Effector memory CD8-positive, alpha-beta T cell (primary cell): ENCODE measurements around the gene AUTS2.

Experiments
- ATAC-seq: fragments of 150-1000 bp; cut with Tn5 transposase; replicated peaks from 2 replicates; pipeline ENCODE4 v1.10.0; 2021; ENCODE audit warnings: mild to moderate bottlenecking, moderate library complexity
- DNase-seq, 3 experiments: peaks; one replicate each; pipeline ENCODE4 v3.0.0; 2021
- H3K27ac Mint-ChIP-seq, 2 donors: one replicate each; pipeline ENCODE4 v1.8.0; 2022; ENCODE audit warnings: mild to moderate bottlenecking in 2 of 2, mixed read lengths in 2 of 2, moderate library complexity in 2 of 2
- H3K27me3 Mint-ChIP-seq, 2 donors: one replicate each; pipeline ENCODE4 v1.8.0; 2022; ENCODE audit warnings: mixed read lengths in 2 of 2
- H3K36me3 Mint-ChIP-seq: one replicate; pipeline ENCODE4 v1.8.0; 2022; ENCODE audit warnings: mild to moderate bottlenecking, moderate library complexity, mixed read lengths; ENCODE audit not compliant: insufficient read depth
- H3K4me1 Mint-ChIP-seq, 2 donors: one replicate each; pipeline ENCODE4 v1.8.0; 2022; ENCODE audit warnings: low read depth in 2 of 2, mixed read lengths in 2 of 2
- H3K4me3 Mint-ChIP-seq, 2 donors: one replicate each; pipeline ENCODE4 v1.8.0; 2022; ENCODE audit warnings: mild to moderate bottlenecking in 2 of 2, mixed read lengths in 2 of 2, moderate library complexity in 2 of 2
- H3K9me3 Mint-ChIP-seq, 2 donors: one replicate each; pipeline ENCODE4 v1.8.0; 2022; ENCODE audit warnings: mixed read lengths in 2 of 2

Gene AUTS2

GRCh38 chr7:69764681-69765080, 166.4 kb downstream of the AUTS2 start:
- no peak for DNase-seq
- Mint-ChIP-seq H3K4me1 (peaks cover 3 to 14% of the 10 kb centered on the region in 2 donors), H3K4me3 (no peak overlapping the region), H3K27ac (peak overlapping the region in 1 of 2 donors; percentile 33), H3K27me3 (peaks cover 0 to 7% of the 10 kb centered on the region in 2 donors), H3K9me3 (no peaks in the 10 kb centered on the region), H3K36me3 (no peaks in the 10 kb centered on the region)
- no peak for ATAC-seq

GRCh38 chr7:69765879-69766278, 167.6 kb downstream of the AUTS2 start:
- peaks cover 3 to 14% of the 10 kb centered on the region in 2 donors for H3K4me1 Mint-ChIP-seq
- DNase-seq (no peak), ATAC-seq (no peak)
- peaks cover 0 to 7% of the 10 kb centered on the region in 2 donors for H3K27me3 Mint-ChIP-seq
- H3K36me3 Mint-ChIP-seq = no peaks in the 10 kb centered on the region
- H3K4me3 Mint-ChIP-seq = peak overlapping the region in 1 of 2 donors; percentile 15
- H3K27ac Mint-ChIP-seq = no peak overlapping the region
- no peaks in the 10 kb centered on the region for H3K9me3 Mint-ChIP-seq

GRCh38 chr7:69768986-69769595, 170.8 kb downstream of the AUTS2 start:
- Mint-ChIP-seq H3K9me3 (no peaks in the 10 kb centered on the region), H3K4me3 (no peak overlapping the region), H3K36me3 (no peaks in the 10 kb centered on the region), H3K27ac (no peak overlapping the region), H3K27me3 (peaks cover 0 to 4% of the 10 kb centered on the region in 2 donors), H3K4me1 (peaks cover 3 to 9% of the 10 kb centered on the region in 2 donors)
- no peak for ATAC-seq
- DNase-seq = no peak

GRCh38 chr7:69769826-69770225, 171.6 kb downstream of the AUTS2 start:
- H3K4me1 Mint-ChIP-seq = peaks cover 3 to 4% of the 10 kb centered on the region in 2 donors
- H3K27ac Mint-ChIP-seq = no peak overlapping the region
- no peaks in the 10 kb centered on the region for H3K27me3 Mint-ChIP-seq
- no peak for DNase-seq
- no peaks in the 10 kb centered on the region for H3K36me3 Mint-ChIP-seq
- H3K4me3 Mint-ChIP-seq = no peak overlapping the region
- H3K9me3 Mint-ChIP-seq = no peaks in the 10 kb centered on the region
- no peak for ATAC-seq

- Mint-ChIP-seq H3K4me3 (no peak overlapping the region), H3K27ac (no peak overlapping the region), H3K4me1 (peaks cover 3 to 4% of the 10 kb centered on the region in 2 donors), H3K27me3 (no peaks in the 10 kb centered on the region), H3K9me3 (no peaks in the 10 kb centered on the region), H3K36me3 (no peaks in the 10 kb centered on the region)
- ATAC-seq (no peak), DNase-seq (no peak)
Measured at GRCh38 chr7:69770613-69771012, 172.3 kb downstream of the AUTS2 start.

- DNase-seq = no peak
- Mint-ChIP-seq H3K9me3 (no peaks in the 10 kb centered on the region), H3K4me3 (no peak overlapping the region), H3K36me3 (no peaks in the 10 kb centered on the region), H3K27ac (no peak overlapping the region), H3K27me3 (no peaks in the 10 kb centered on the region), H3K4me1 (peaks cover 0 to 2% of the 10 kb centered on the region in 2 donors)
- ATAC-seq = no peak
Measured at GRCh38 chr7:69772718-69773436, 174.6 kb downstream of the AUTS2 start.

GRCh38 chr7:69773535-69774225, 175.4 kb downstream of the AUTS2 start:
- H3K36me3 Mint-ChIP-seq = no peaks in the 10 kb centered on the region
- no peak overlapping the region for H3K4me3 Mint-ChIP-seq
- peaks cover 0 to 2% of the 10 kb centered on the region in 2 donors for H3K4me1 Mint-ChIP-seq
- no peaks in the 10 kb centered on the region for H3K27me3 Mint-ChIP-seq
- no peaks in the 10 kb centered on the region for H3K9me3 Mint-ChIP-seq
- ATAC-seq = no peak
- H3K27ac Mint-ChIP-seq = no peak overlapping the region
- DNase-seq = no peak

- Mint-ChIP-seq H3K4me1 (no peaks in the 10 kb centered on the region), H3K4me3 (no peak overlapping the region), H3K27me3 (no peaks in the 10 kb centered on the region), H3K36me3 (no peaks in the 10 kb centered on the region), H3K27ac (no peak overlapping the region), H3K9me3 (no peaks in the 10 kb centered on the region)
- DNase-seq = no peak
- ATAC-seq = no peak
Measured at GRCh38 chr7:69775231-69775771, 177.0 kb downstream of the AUTS2 start.

GRCh38 chr7:69776611-69777010, 178.3 kb downstream of the AUTS2 start:
- ATAC-seq (no peak), DNase-seq (no peak)
- H3K36me3 Mint-ChIP-seq = no peaks in the 10 kb centered on the region
- no peak overlapping the region for H3K27ac Mint-ChIP-seq
- H3K27me3 Mint-ChIP-seq = no peaks in the 10 kb centered on the region
- H3K4me3 Mint-ChIP-seq = no peak overlapping the region
- no peaks in the 10 kb centered on the region for H3K9me3 Mint-ChIP-seq
- H3K4me1 Mint-ChIP-seq = no peaks in the 10 kb centered on the region

GRCh38 chr7:69778138-69778537, 179.9 kb downstream of the AUTS2 start:
- Mint-ChIP-seq H3K4me3 (no peak overlapping the region), H3K36me3 (no peaks in the 10 kb centered on the region), H3K27me3 (no peaks in the 10 kb centered on the region), H3K9me3 (no peaks in the 10 kb centered on the region), H3K27ac (no peak overlapping the region), H3K4me1 (peaks cover 0 to 3% of the 10 kb centered on the region in 2 donors)
- no peak for DNase-seq
- ATAC-seq = no peak

- H3K27ac Mint-ChIP-seq = no peak overlapping the region
- no peaks in the 10 kb centered on the region for H3K27me3 Mint-ChIP-seq
- DNase-seq = no peak
- ATAC-seq = no peak
- H3K4me3 Mint-ChIP-seq = no peak overlapping the region
- H3K36me3 Mint-ChIP-seq = no peaks in the 10 kb centered on the region
- peaks cover 0 to 3% of the 10 kb centered on the region in 2 donors for H3K4me1 Mint-ChIP-seq
- no peaks in the 10 kb centered on the region for H3K9me3 Mint-ChIP-seq
Measured at GRCh38 chr7:69780379-69780778, 182.1 kb downstream of the AUTS2 start.

- Mint-ChIP-seq H3K36me3 (no peaks in the 10 kb centered on the region), H3K4me1 (peaks cover 0 to 3% of the 10 kb centered on the region in 2 donors), H3K4me3 (no peak overlapping the region), H3K9me3 (no peaks in the 10 kb centered on the region), H3K27me3 (no peaks in the 10 kb centered on the region), H3K27ac (no peak overlapping the region)
- ATAC-seq = no peak
- no peak for DNase-seq
Measured at GRCh38 chr7:69781412-69781846, 183.2 kb downstream of the AUTS2 start.

GRCh38 chr7:69782917-69783684, 184.8 kb downstream of the AUTS2 start:
- Mint-ChIP-seq H3K36me3 (no peaks in the 10 kb centered on the region), H3K27me3 (no peaks in the 10 kb centered on the region), H3K27ac (no peak overlapping the region), H3K9me3 (no peaks in the 10 kb centered on the region), H3K4me3 (no peak overlapping the region), H3K4me1 (peaks cover 0 to 3% of the 10 kb centered on the region in 2 donors)
- no peak for ATAC-seq
- no peak for DNase-seq
